ENCODE measurements around the gene RND1.

Gene RND1

DNA sequence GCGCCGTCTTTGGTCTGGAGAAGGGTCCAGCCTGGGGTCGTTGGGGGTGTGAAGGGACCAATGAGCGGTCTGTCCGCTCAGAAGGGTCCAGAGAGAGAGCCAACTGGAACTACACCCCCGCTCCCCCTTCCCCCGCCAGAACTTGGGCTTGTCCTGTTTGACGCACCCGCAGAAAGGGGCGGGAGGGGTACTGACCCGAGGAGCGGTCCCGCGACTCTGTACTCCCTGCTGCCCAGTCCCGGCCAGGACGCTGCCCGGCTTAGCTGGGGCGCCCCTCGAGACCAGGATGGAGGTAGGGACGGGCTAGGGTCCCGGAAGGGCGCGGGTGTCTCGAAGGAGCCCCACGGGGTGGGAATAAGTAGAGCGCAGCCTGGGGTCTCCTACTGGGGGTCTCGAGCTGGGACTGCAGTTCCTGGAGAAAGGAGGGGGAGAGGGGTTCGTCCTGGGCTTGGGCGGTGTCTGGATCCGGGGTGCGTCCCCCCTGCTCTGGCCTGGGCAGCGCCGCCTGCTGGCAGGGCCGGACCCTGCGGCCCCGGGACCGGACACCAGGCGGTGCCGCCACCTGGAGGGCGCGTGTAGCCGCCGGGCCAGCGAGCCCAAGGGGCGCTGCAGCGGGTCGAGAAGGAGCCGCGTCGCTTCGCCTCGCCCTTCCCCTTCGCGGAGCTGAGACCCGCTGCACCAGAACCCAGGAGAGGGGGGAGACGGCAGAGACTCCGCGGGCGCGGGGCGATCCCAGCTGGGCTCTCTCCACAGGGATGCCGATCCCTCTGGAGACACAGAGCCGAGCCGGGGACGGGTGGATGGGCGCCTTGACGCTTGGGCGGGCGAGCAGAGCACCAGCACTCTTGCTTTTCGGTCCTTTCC, 51.2 kb downstream of the RND1 start:
- Mint-ChIP-seq H3K4me1 (ENCODE audit: low read depth) (peaks cover 35% of the 10 kb centered on the region), H3K36me3 (ENCODE audit: low read depth) (no peaks in the 10 kb centered on the region), H3K9me3 (no peaks in the 10 kb centered on the region), H3K27ac (peak overlapping the region; percentile 61), H3K4me3 (peak overlapping the region; percentile 95), H3K27me3 (peaks cover 23% of the 10 kb centered on the region)

DNA sequence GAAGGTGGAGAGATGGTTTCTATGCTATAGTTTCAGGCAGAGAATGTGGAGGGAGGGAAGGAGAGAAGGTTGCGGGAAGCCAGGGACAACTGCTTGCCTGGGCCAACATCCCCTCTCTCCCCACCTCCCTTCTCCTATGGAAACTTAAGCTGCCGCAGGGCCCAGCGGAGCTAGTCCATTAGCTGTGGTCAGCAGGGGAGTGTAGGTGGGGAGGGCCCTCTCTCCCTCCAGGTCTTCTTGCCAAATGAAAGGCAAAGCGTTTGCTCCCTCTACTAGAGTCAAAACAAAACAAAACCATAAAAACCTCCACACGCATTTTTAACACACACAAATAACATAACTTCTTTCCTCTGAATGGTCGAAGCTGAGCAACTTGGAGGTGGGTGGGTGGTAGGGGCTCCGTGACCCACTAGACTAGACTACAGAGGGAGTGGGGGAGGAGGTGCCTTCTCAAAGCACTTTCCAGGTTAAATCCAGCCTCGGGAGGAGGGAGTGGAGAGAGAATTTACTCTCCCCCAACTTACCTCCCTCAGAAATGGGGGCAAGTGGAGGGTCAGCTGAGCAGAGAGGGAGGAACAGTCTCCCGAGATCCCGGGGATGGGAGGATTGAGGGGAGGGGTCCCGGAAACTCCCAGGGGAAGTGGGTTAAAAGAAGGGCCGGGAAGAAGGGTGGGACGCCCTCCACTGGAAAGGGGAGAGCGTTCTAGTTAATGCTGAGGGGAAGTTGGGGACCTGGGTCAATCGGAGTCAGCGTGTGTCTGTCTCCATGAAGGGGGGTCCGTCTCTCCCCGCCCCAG, 52.0 kb downstream of the RND1 start:
- peaks cover 30% of the 10 kb centered on the region for H3K4me1 Mint-ChIP-seq (ENCODE audit: low read depth)
- peaks cover 17% of the 10 kb centered on the region for H3K27me3 Mint-ChIP-seq
- no peaks in the 10 kb centered on the region for H3K36me3 Mint-ChIP-seq (ENCODE audit: low read depth)
- peak overlapping the region; percentile 95 for H3K4me3 Mint-ChIP-seq
- H3K27ac Mint-ChIP-seq = peak overlapping the region; percentile 26
- H3K9me3 Mint-ChIP-seq = no peaks in the 10 kb centered on the region

DNA sequence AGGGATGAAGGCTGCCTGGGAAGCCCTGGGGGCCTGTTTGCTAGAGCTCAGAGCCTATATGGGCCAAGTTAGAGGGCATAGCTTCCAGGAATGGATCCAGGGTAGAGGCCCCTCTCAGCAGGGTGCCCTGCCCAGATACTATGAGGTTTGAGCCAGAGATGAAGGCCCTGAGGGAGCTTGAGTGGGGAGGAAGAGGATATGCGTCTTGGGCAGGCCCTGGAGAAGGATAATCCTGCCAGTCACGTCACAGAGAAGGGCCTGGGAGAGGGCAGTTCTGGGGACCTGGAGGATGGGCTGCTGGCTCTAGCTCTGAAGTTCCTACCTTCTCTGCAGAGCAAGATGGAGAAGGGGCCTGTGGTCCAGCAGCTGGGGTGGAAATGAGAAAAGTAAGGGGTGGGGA, 53.3 kb downstream of the RND1 start:
- Mint-ChIP-seq H3K27me3 (peaks cover 13% of the 10 kb centered on the region), H3K27ac (no peak overlapping the region), H3K4me3 (no peak overlapping the region), H3K4me1 (ENCODE audit: low read depth) (peaks cover 21% of the 10 kb centered on the region), H3K36me3 (ENCODE audit: low read depth) (no peaks in the 10 kb centered on the region), H3K9me3 (no peaks in the 10 kb centered on the region)

DNA sequence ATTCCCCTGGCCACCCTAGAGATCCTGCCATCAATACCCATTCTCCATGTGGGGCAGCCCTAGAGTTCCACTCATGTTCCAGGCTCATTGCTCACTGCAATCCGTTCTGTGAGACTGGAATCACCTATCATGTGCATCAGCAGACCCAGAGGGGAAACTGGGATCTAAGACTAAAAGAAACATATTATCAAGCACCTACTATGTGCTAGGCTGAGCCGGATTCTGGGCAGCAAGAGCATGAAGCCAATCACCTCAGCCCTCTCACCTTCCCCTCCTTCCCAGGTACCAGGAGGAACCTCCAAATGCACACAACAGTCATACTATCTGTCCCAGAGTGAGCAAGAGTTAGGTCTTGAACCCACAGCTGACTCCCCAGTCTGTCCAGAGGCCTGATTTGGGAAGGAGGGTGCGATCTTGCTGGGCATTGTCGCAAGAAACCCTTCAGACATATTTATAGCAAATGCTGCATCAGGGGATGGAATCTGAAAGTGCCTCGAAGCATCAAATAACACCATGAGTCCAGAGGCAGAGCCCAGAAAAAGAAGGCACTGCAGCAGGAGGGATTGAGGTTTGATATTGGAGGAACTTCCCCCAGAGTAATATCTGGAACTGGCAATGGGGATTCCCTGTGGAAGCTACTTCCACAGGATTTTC, 54.1 kb downstream of the RND1 start:
- no peaks in the 10 kb centered on the region for H3K9me3 Mint-ChIP-seq
- no peaks in the 10 kb centered on the region for H3K36me3 Mint-ChIP-seq (ENCODE audit: low read depth)
- H3K4me3 Mint-ChIP-seq = no peak overlapping the region
- no peak overlapping the region for H3K27ac Mint-ChIP-seq
- peaks cover 5% of the 10 kb centered on the region for H3K27me3 Mint-ChIP-seq
- H3K4me1 Mint-ChIP-seq (ENCODE audit: low read depth) = peaks cover 14% of the 10 kb centered on the region

DNA sequence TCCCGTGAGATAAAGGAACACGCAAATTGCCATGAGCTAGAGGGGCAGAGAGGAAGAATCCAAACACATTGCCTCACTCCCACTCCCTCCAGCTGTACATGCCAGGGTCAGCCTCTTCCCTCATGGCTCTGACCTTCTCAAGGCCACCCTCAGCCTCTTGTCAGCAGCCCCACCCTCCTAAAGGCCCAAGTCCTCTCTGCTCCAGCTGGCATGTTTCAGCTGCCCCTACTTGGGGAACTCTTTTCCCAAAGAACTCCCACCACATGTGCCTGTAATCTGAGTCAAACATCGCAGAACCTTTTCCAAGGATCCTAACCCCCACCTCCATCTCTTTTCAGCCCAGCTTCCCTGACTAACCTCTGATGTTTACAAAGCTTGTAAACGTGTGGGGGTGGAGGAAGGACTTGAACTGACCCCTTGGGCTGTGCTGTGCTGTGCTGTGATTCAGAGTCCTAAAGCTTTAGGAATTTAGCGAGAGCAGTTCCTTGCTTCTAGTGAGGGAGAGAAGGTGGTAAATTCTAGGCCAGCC, 54.7 kb downstream of the RND1 start:
- Mint-ChIP-seq H3K4me3 (no peak overlapping the region), H3K4me1 (ENCODE audit: low read depth) (peaks cover 10% of the 10 kb centered on the region), H3K27me3 (no peaks in the 10 kb centered on the region), H3K36me3 (ENCODE audit: low read depth) (no peaks in the 10 kb centered on the region), H3K9me3 (no peaks in the 10 kb centered on the region), H3K27ac (no peak overlapping the region)

DNA sequence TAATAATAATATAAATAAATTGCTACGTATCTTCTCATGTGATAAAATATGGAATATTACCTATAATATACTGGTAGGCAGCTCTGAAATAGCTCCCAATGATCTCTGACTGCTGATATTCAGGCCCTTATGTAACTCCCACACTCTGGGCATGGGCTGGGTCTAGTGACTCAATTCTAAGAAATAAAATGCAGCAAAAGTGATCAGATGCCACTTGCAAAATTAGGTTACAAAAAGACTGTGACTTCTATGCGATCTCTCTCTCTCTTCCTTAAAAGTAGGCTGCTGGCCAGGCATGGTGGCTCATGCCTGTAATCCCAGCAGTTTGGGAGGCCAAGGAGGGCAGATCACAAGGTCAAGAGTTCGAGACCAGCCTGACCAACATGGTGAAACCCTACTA, 57.7 kb downstream of the RND1 start:
- H3K36me3 Mint-ChIP-seq (ENCODE audit: low read depth) = no peaks in the 10 kb centered on the region
- H3K27me3 Mint-ChIP-seq = no peaks in the 10 kb centered on the region
- no peak overlapping the region for H3K27ac Mint-ChIP-seq
- no peaks in the 10 kb centered on the region for H3K9me3 Mint-ChIP-seq
- H3K4me1 Mint-ChIP-seq (ENCODE audit: low read depth) = peaks cover 4% of the 10 kb centered on the region
- no peak overlapping the region for H3K4me3 Mint-ChIP-seq
